GM21390 (cell line): ENCODE data around the gene RAD21L1.

Experiments used
- ATAC-seq: cut with Tn5 transposase; IDR thresholded peaks from one replicate; pipeline ENCODE4 v1.9.1; 2021; ENCODE audit not compliant: unreplicated experiment

The RAD21L1 gene

DNA sequence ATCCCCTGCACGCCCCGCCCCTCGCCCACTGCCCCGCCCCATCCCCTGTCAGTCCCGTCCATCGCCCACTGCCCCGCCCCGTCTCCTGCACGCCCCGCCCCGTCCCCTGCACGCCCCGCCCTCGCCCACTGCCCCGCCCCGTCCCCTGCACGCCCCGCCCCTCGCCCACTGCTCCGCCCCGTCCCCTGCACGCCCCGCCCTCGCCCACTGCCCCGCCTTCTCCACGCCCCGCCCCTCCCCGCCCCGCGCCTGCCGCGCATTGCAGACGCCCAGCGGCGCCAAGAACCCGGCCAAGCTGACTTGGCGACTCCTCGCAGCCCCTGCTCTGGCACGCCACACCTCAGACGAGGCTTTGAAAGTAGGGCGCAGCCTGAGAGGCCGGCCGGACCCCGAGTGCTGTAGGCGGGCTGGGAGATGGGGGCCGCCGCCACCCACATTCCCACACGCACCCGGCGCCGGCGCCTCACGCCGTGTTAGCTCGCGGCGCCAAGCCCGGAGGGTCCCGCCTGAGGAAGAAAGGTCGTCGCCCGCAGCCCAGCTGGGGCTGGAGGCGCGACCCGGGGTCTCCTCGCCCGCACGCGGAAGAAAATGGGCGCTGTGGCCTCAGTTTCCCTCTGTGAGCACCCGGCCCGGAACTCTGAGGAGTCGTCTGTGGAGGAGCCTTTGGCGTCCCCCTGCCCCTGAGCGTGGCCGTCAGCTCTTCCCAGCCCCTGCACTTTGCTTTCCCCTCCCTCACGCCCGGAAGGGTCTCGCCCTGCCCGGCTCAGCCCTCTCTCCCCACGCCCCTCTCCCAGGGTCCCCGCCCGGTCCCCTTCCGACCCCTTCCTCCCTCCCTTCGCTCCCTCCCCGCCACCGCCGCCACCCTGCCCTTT is at the start of gene RAD21L1:
Gene RAD21L1 (plus strand): TSS at position 262 of the 872 bp plus-strand sequence. CDS start 2,410 bp downstream, outside the sequence.
- ATAC-seq = no peak

GRCh38 chr20:1177680-1178079 is 48.2 kb upstream of the RAD21L1 start:
- ATAC-seq = no peak

- ATAC-seq = no peak
Observed at GRCh38 chr20:1178103-1178502, 47.7 kb upstream of the RAD21L1 start.

GRCh38 chr20:1178623-1179022 is 47.2 kb upstream of the RAD21L1 start:
- no peak for ATAC-seq

GRCh38 chr20:1180949-1181348 is 44.9 kb upstream of the RAD21L1 start:
- no peak for ATAC-seq

GRCh38 chr20:1182106-1182505 is 43.7 kb upstream of the RAD21L1 start:
- ATAC-seq = no peak

DNA sequence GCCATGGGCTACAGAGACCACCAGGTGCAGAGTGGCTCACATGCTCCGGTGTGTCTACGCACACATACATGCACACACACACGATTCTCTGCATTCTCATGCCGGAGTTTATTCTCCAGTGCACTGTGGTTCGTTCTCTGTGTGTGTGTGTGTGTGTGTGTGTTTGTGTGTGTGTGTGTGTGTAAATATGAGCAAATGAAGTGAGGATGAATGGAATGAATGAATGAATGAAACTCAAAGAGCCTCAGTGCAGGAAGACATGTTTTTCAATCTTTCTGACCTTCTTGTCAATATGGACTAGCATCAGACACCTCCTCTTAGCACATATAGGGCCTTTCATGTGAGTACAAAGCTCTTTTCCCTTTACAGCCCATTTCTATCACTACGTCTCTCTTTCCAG is 42.7 kb upstream of the RAD21L1 start:
- ATAC-seq = no peak

DNA sequence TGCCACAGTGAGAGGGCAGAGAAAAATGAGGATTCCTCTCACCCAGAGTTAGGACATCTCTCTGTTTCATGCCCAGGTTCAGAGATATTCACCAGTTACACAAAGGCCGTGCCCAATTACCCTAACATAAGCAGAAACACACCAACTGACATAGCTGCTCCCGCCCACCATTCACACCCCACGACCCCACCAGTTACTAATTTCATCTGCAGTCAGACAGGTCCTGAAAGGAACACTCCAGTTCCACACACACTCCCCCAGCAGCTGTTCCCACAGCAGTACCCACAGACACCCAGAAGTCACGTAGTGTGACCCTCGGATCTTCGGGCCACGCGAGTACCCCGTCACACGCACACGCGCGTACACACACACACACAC is 41.6 kb upstream of the RAD21L1 start:
- no peak for ATAC-seq

DNA sequence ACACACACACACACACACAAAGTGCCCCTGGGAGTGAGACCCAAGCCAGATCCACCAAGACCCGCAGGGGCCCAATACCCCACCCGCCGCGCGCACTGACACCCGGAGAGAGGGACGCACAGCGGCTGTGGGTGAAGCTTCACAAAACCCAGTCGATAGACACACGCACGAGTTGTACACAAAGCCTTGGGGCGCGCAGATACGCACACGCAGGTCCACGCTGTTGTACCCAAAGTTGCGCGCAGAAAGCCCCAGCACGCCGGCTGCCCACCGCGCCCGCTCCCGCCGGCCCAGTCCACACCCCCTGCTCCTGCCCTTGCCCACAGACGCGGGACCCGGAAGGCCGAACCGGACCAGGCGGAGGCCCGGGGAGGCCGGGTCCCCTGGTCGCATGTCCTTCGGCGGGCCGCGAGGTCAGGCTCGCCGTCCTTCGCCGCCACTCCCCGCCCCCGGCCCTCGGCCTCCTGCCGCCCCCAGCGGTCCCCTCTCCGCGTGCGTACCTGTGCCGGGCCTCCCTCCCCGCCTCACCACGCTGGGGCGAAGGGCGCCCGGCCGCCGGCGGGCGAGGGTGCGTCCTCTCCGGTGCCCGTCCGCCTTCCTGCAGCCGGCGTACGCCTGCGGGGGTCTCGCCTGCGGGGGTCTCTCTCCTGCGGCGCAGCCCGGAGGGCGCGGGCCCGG is 41.1 kb upstream of the RAD21L1 start, which contains the start of gene TMEM74B:
Gene TMEM74B (minus strand): TSS at position 344 of the 678 bp plus-strand sequence. CDS start 1,180 bp downstream, outside the sequence.
- ATAC-seq = no peak

DNA sequence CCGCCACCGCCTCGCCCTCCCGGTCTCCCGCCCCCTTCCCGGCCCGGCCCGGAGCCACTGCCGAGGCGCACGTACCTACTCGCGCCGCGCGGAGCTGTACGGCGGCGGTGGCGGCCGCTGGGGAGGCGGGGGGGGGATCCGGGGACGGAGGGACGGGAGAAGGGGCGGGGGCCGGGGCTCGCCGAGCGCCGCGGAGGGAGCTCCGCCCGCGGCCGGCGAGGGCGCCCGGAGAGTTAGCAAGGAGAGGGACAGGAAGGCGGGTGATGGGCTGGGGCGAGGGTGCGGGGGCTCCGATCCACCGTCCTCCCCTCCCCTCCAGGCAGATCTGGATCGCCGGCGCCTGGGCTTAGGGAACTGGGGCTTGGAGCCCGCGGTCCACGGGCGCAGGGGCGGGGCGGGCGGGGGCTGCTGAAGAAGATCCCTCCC is 40.5 kb upstream of the RAD21L1 start:
- no peak for ATAC-seq

DNA sequence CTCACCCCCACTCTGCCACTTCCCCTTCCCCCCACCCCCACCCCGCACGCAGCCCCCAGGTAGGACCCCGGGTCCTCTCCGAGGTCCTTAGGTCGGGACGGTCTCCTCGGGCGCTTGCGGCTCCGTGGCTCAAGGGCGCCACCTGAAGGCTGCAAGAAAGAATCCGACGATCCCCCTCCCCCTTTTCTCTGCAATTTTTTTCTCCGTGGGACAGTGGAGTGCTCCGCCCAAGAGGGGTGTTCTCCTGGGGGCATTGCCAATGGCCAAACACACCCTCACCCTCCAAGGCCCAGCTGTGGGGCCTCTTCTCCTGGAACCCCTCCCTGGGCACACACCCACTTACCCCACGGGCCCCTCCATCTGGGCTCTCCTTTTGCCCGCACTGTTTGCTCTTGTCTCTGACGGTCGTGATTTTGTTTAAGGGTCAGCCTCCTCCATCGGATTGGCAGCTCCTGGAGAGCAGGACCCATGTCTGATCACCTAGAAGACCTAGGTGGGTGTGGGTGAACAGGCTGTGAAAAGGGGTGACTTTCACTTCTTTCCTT is 40.0 kb upstream of the RAD21L1 start:
- ATAC-seq = no peak

GRCh38 chr20:1186367-1186991 is 39.4 kb upstream of the RAD21L1 start:
- ATAC-seq = no peak

GRCh38 chr20:1187605-1188171 is 38.2 kb upstream of the RAD21L1 start:
- ATAC-seq = no peak

- ATAC-seq = no peak
Observed at GRCh38 chr20:1188347-1188746, 37.5 kb upstream of the RAD21L1 start.

DNA sequence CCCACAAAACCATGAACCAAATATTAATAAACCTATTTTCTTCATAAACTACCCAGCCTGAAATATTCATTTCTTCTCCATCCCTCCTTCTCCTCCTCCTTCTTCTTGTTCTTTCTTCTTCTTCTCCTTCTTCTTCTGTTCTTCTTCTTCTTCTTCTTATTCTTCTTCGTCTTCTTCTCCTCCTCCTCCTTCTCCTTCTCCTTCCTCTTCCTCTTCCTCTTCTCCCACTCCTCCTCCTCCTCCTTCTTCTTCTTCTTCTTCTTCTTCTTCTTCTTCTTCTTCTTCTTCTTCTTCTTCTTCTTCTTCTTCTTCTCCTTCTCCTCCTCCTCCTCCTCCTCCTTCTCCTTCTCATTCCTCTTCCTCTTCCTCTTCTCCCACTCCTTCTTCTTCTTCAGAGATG is 36.0 kb upstream of the RAD21L1 start:
- ATAC-seq = no peak

DNA sequence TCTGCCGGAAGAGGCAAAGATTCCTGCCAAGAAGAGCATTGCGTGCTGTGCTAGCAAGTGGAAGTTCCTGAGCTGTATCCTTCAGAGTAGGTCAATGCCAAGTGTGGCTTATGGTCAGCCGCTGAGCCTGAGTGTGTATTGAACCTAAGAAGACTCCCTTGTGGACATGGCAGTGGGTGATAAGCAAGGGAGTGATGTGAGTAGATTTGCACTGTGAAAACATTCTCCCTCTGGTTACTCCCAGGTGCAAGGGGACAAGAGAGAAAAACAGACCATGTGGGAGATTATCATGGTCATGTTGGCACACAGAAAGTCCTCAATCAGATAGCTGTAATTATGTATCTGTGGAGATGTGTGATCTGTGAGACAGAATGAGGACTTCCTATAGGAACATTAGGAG is 35.0 kb upstream of the RAD21L1 start:
- ATAC-seq = no peak

- ATAC-seq = no peak
Observed at GRCh38 chr20:1191299-1191698, 34.5 kb upstream of the RAD21L1 start.

DNA sequence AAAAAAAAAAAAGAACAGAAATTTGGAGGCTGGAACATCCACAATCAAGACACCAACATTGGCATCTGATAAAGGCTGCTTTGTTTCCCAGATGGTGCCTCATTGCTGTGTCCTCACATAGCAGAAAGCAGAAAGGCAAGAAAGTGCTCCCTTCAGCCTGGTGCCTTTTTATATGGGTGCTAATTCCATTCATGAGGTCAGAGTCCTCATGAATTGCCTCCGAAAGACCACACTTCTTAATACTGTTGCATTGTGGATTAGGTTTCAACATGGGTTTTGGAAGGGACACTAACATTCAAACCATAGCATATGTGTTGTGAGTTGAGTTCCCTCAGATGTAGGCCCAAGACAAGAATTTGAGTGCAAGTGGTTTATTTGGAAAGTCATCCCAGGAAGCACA is 30.6 kb upstream of the RAD21L1 start:
- no peak for ATAC-seq

- ATAC-seq = no peak
Observed at GRCh38 chr20:1196634-1197033, 29.2 kb upstream of the RAD21L1 start.

- ATAC-seq = no peak
Observed at GRCh38 chr20:1197801-1198200, 28.0 kb upstream of the RAD21L1 start.

DNA sequence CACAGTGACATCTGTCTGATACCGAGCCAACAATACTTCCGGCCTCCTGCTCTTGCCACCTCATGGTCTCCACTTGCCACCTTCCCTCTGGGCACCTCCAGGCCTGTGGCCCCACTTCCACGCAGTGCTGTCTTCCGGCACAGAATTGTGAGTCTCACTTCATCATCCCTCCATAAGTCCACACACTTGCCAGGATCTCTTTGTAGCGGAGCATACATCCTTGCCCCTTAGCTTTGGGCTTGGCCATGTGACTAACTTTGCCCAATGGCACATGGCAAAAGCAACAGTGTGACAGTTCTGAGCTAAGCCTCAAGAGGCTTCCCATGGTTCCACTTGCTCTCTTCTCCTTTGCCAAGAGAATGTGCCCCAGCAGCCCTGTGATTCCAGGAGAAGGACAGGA is 27.1 kb upstream of the RAD21L1 start:
- no peak for ATAC-seq
